DOHH2 (cell line): Measurements from ENCODE around the gene COL4A2.

Experiments used
- H3F3A ChIP-seq: fragments of 200-600 bp; sonication (generic), shearing (Covaris generic); 2 replicates; pipeline ENCODE4 v1.6.0; 2016; ENCODE audit warnings: antibody characterized with exemption, mild to moderate bottlenecking; ENCODE audit not compliant: control insufficient read depth, insufficient read depth
- H3K27ac ChIP-seq: fragments of 200-600 bp; sonication (generic); 2 replicates; pipeline ENCODE4 v1.5.1; 2014; ENCODE audit warnings: low read depth, mild to moderate bottlenecking, low read length, moderate library complexity
- H3K27me3 ChIP-seq: fragments of 200-600 bp; sonication (generic); 2 replicates; pipeline ENCODE4 v1.6.1; 2014; ENCODE audit warnings: mild to moderate bottlenecking, low read length, mixed read lengths; ENCODE audit not compliant: control insufficient read depth
- H3K36me3 ChIP-seq: fragments of 200-600 bp; sonication (generic); 2 replicates; pipeline ENCODE4 v1.6.1; 2014; ENCODE audit warnings: mild to moderate bottlenecking, low read length, moderate library complexity, mixed read lengths; ENCODE audit not compliant: control insufficient read depth
- H3K4me1 ChIP-seq: fragments of 200-600 bp; sonication (generic); 2 replicates; pipeline ENCODE4 v1.6.1; 2014; ENCODE audit warnings: mild to moderate bottlenecking, low read length, mixed read lengths; ENCODE audit not compliant: control insufficient read depth
- H3K4me2 ChIP-seq: fragments of 200-600 bp; sonication (generic); 2 replicates; pipeline ENCODE4 v1.6.0; 2014; ENCODE audit warnings: mild to moderate bottlenecking, low read length, moderate library complexity
- H3K4me3 ChIP-seq: fragments of 200-600 bp; sonication (generic); 2 replicates; pipeline ENCODE4 v1.5.1; 2014; ENCODE audit warnings: mild to moderate bottlenecking, low read length, mixed read lengths
- H3K79me2 ChIP-seq: fragments of 200-600 bp; sonication (generic); 2 replicates; pipeline ENCODE4 v1.6.1; 2014; ENCODE audit warnings: mild to moderate bottlenecking, low read length, mixed read lengths; ENCODE audit not compliant: control insufficient read depth
- H3K9me2 ChIP-seq: fragments of 200-600 bp; sonication (generic); replicated peaks from 2 replicates; pipeline ENCODE4 v1.6.1; 2014; ENCODE audit warnings: mild to moderate bottlenecking, low read length, mixed read lengths; ENCODE audit not compliant: control insufficient read depth
- H3K9me3 ChIP-seq: fragments of 200-600 bp; sonication (generic); 2 replicates; pipeline ENCODE4 v1.6.1; 2014; ENCODE audit warnings: antibody characterized with exemption, low read length, mixed read lengths; ENCODE audit not compliant: control insufficient read depth, insufficient read depth
- H4K20me1 ChIP-seq: fragments of 200-600 bp; sonication (generic); 2 replicates; pipeline ENCODE4 v1.6.0; 2014; ENCODE audit warnings: low read depth, mild to moderate bottlenecking, antibody characterized with exemption, low read length, moderate library complexity; ENCODE audit not compliant: control insufficient read depth, insufficient read depth
- EZH2phosphoT487 ChIP-seq: fragments of 200-600 bp; sonication (generic); IDR thresholded peaks from 2 replicates; pipeline ENCODE4 v1.6.1; 2017; ENCODE audit warnings: borderline replicate concordance, mild to moderate bottlenecking, antibody characterized with exemption, low read length, moderate library complexity, mixed read lengths
- TF ChIP-seq, protein P1 (sequence below): fragments of 200-600 bp; sonication (generic); IDR thresholded peaks from one replicate; pipeline ENCODE4 v1.5.1; 2014; ENCODE audit warnings: antibody characterized with exemption, mild to moderate bottlenecking, low read depth, low read length; ENCODE audit not compliant: poor library complexity, severe bottlenecking

Gene COL4A2

DNA sequence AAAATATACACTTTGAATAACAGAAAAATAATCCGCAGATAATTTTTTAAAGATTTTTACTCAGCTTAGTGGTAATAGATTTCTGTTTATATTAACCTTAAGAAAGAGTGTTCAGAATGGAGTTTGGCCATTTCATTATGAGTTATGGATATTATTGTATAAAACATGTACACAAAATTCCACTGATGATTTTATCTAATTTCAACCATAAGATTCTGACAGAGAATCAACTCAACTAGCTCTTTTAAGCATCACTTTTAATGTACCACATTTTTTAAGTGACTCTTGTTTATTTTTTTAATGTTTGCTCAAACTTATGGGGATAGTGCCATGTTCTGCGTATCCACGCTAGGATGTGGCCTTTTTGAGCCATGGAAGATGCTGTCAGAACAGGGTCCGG, 75.7 kb downstream of the COL4A2 start:
- Histone ChIP-seq H4K20me1 (no peaks in the 10 kb centered on the region), H3K27me3 (no peaks in the 10 kb centered on the region), H3K36me3 (no peaks in the 10 kb centered on the region), H3K4me1 (peaks cover 8% of the 10 kb centered on the region), H3K79me2 (no peaks in the 10 kb centered on the region), H3F3A (peaks cover 9% of the 10 kb centered on the region), H3K9me2 (no peaks in the 10 kb centered on the region), H3K4me3 (no peak overlapping the region), H3K4me2 (no peak overlapping the region), H3K27ac (no peak overlapping the region), H3K9me3 (peaks cover 12% of the 10 kb centered on the region; the same call in 1 of the 2 replicates)
- TF ChIP-seq, protein P1, sequence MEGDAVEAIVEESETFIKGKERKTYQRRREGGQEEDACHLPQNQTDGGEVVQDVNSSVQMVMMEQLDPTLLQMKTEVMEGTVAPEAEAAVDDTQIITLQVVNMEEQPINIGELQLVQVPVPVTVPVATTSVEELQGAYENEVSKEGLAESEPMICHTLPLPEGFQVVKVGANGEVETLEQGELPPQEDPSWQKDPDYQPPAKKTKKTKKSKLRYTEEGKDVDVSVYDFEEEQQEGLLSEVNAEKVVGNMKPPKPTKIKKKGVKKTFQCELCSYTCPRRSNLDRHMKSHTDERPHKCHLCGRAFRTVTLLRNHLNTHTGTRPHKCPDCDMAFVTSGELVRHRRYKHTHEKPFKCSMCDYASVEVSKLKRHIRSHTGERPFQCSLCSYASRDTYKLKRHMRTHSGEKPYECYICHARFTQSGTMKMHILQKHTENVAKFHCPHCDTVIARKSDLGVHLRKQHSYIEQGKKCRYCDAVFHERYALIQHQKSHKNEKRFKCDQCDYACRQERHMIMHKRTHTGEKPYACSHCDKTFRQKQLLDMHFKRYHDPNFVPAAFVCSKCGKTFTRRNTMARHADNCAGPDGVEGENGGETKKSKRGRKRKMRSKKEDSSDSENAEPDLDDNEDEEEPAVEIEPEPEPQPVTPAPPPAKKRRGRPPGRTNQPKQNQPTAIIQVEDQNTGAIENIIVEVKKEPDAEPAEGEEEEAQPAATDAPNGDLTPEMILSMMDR, result no peak
- TF ChIP-seq EZH2phosphoT487, result no peak

- Histone ChIP-seq H3K27ac (no peak overlapping the region), H4K20me1 (no peaks in the 10 kb centered on the region), H3K27me3 (no peaks in the 10 kb centered on the region; the same call in 1 of the 2 replicates), H3K79me2 (no peaks in the 10 kb centered on the region), H3K4me1 (peaks cover 20% of the 10 kb centered on the region), H3K4me2 (peak overlapping the region; percentile 53), H3K9me3 (peaks cover 12% of the 10 kb centered on the region; the same call in 1 of the 2 replicates), H3K36me3 (no peaks in the 10 kb centered on the region), H3K4me3 (peak overlapping the region; percentile 29; the same call in 1 of the 2 replicates), H3F3A (peaks cover 9% of the 10 kb centered on the region), H3K9me2 (no peaks in the 10 kb centered on the region)
- TF ChIP-seq, protein P1, result no peak
- no peak for TF ChIP-seq EZH2phosphoT487
Observed at GRCh38 chr13:110387451-110388107, 80.5 kb downstream of the COL4A2 start.

GRCh38 chr13:110388108-110388943, 81.2 kb downstream of the COL4A2 start:
- no peaks in the 10 kb centered on the region for H3K36me3 ChIP-seq
- H3K4me1 ChIP-seq, result peaks cover 20% of the 10 kb centered on the region
- peaks cover 12% of the 10 kb centered on the region; the same call in 1 of the 2 replicates for H3K9me3 ChIP-seq
- H3K4me2 ChIP-seq, result peak overlapping the region; percentile 53
- no peak overlapping the region for H3K27ac ChIP-seq
- H3F3A ChIP-seq, result peaks cover 9% of the 10 kb centered on the region
- no peaks in the 10 kb centered on the region; the same call in 1 of the 2 replicates for H3K27me3 ChIP-seq
- H3K9me2 ChIP-seq, result no peaks in the 10 kb centered on the region
- H4K20me1 ChIP-seq, result no peaks in the 10 kb centered on the region
- H3K4me3 ChIP-seq, result peak overlapping the region; percentile 29; the same call in 1 of the 2 replicates
- H3K79me2 ChIP-seq, result no peaks in the 10 kb centered on the region
- TF ChIP-seq EZH2phosphoT487, result no peak
- TF ChIP-seq, protein P1, result no peak
